Daoy (cell line): ENCODE results near the gene PLAGL2. TPM values are rescaled to one million over a fixed set of nuclear protein-coding genes. Genes with fewer than 3 reads are reported as not detected.

Experiments used
- DNase-seq: peaks from one replicate; pipeline ENCODE4 v3.0.0-alpha.2; 2015; ENCODE audit warnings: low read depth
- total RNA-seq: library from RNA; depleted of rRNA; stranded (reverse); fragments of >200 nt; shearing (Covaris generic); gene quantifications from 2 replicates; pipeline ENCODE4 v1.2.3, GENCODE V29; 2014; rRNA removed

PLAGL2 gene
- total RNA-seq, 1 experiment from 2014 or later, result 4.6 TPM

- no peak for DNase-seq
Measured at GRCh38 chr20:32152421-32153155, 55.0 kb downstream of the PLAGL2 start.

- no peak for DNase-seq
Measured at GRCh38 chr20:32150291-32150848, 57.2 kb downstream of the PLAGL2 start.

- no peak for DNase-seq
Measured at GRCh38 chr20:32149566-32150170, 57.9 kb downstream of the PLAGL2 start.

GRCh38 chr20:32144898-32145662 lies 62.5 kb downstream of the PLAGL2 start:
- DNase-seq, result no peak

- DNase-seq, result no peak
Measured at GRCh38 chr20:32142991-32143390, 64.6 kb downstream of the PLAGL2 start.

Other genes starting within 250 kb of the PLAGL2 start
- gene XKR7, start 239.6 kb downstream of the PLAGL2 start, total RNA-seq, result under 0.01 and 0.12 TPM in 2 replicates
- gene CCM2L, start 197.3 kb downstream of the PLAGL2 start, total RNA-seq, result 1.0 and 2.1 TPM in 2 replicates
- 0.15 TPM in 1 of 2 replicates, not detected in the other for gene HCK, start 155.5 kb downstream of the PLAGL2 start, total RNA-seq
- 17.9 and 21.4 TPM in 2 replicates for gene TM9SF4, start 98.0 kb downstream of the PLAGL2 start, total RNA-seq
- gene POFUT1, start 137 bp upstream of the PLAGL2 start, total RNA-seq, result 36.9 and 38.5 TPM in 2 replicates
- gene KIF3B, start 69.9 kb upstream of the PLAGL2 start, total RNA-seq, result 13.8 and 13.9 TPM in 2 replicates
- gene ASXL1, start 150.6 kb upstream of the PLAGL2 start, total RNA-seq, result 26.1 and 39.9 TPM in 2 replicates